ENCODE data around the gene SCARB1. TPM values are rescaled to one million over a fixed set of nuclear protein-coding genes. Genes with fewer than 3 reads are reported as not detected.
A peak's percentile ranks its signal among the peaks of the same experiment; 100 is the strongest.

SCARB1 gene
- polyA plus RNA-seq, 1 donor, result 167 TPM

DNA sequence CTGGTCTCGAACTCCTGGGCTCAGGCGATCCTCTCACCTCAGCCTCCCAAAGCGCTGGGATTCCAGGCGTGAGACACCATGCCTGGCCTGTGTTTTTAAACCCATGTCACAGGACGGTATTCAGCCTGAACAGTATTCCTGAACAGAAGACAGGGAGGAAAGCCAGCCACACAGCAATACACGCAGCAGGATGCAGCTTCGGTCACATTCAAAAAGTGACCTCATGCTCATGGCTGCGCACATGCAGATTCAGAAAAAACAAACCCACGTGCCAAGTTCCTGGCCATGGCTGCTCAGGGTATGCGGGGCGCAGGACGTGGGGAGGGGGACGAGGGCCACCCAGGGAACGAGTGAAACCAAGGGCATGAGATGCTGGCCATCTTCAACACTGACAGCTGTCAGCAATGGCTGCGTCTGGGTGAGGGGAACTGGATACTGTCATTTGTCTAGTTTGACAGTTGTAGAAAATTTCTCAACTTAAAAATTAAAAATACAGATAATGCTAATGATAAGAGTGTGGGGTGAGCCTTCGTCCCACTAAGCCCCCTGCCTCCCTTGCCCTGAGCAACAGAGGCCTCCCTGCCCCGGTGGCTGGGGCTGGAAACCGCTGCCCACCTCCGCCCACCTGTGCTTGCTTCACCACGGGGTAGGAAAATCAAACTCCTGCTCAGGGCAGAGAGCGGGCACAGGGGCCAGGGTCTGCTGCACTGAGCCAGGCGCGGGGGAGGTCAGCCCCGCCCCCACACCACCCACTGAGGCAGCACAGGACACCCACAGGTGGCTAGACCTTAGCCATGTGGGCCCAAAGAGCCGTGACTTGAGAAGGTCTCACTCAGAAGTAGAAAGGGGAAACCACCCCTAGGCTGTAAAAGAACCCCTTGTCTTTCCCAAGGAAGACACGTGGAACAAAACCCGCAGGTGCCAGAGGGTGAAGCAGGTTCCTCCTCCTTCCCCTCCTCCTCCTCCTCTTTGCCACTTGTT, 84.2 kb downstream of the SCARB1 start:
- H3K36me3 ChIP-seq (ENCODE audit: control insufficient read depth, insufficient read depth, low read length), result peaks cover 32% of the 10 kb centered on the region
- no peak for DNase-seq
- no peak overlapping the region for H3K27ac ChIP-seq (ENCODE audit: low read length)
- no peak overlapping the region for H3K4me3 ChIP-seq (ENCODE audit: low read length)
- WGBS (ENCODE audit: insufficient coverage, low lambda C conversion rate), result 0% methylated on average over 1 of the region's 27 CpGs
- H3K4me1 ChIP-seq (ENCODE audit: control insufficient read depth, insufficient read depth, low read length), result peaks cover 10% of the 10 kb centered on the region
- H3K9me3 ChIP-seq (ENCODE audit: control insufficient read depth, low read depth, low read length), result no peaks in the 10 kb centered on the region
- no peaks in the 10 kb centered on the region for H3K27me3 ChIP-seq (ENCODE audit: control insufficient read depth, insufficient read depth, low read length)

DNA sequence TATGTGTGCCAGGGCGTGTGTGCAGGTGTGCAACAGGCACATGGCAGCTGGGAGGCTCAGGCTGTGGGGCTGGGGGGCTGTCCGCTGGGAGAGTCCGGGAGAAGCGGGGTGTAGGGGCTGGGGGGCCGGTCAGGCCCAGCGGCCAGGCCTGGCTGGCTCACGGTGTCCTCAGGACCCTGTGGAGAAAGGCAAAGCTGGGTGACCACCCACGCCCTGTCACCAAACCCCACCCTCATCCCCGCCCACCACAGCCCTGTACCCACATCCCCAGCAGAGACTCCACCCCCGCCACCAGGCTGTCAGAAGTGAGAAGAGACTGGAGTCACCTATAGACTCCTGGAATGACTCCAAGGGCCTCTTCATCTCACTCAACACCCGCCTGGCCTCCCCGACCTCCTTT, 85.3 kb downstream of the SCARB1 start:
- DNase-seq, result no peak
- no CpG with 5 or more reads among the region's 12 CpGs for WGBS (ENCODE audit: insufficient coverage, low lambda C conversion rate)
- no peaks in the 10 kb centered on the region for H3K27me3 ChIP-seq (ENCODE audit: control insufficient read depth, insufficient read depth, low read length)
- peaks cover 10% of the 10 kb centered on the region for H3K4me1 ChIP-seq (ENCODE audit: control insufficient read depth, insufficient read depth, low read length)
- H3K36me3 ChIP-seq (ENCODE audit: control insufficient read depth, insufficient read depth, low read length), result peaks cover 24% of the 10 kb centered on the region
- no peaks in the 10 kb centered on the region for H3K9me3 ChIP-seq (ENCODE audit: control insufficient read depth, low read depth, low read length)
- H3K27ac ChIP-seq (ENCODE audit: low read length), result no peak overlapping the region
- H3K4me3 ChIP-seq (ENCODE audit: low read length), result no peak overlapping the region

GRCh38 chr12:124777399-124778372, 86.0 kb downstream of the SCARB1 start:
- H3K9me3 ChIP-seq (ENCODE audit: control insufficient read depth, low read depth, low read length), result no peaks in the 10 kb centered on the region
- no peaks in the 10 kb centered on the region for H3K27me3 ChIP-seq (ENCODE audit: control insufficient read depth, insufficient read depth, low read length)
- no CpG with 5 or more reads among the region's 31 CpGs for WGBS (ENCODE audit: insufficient coverage, low lambda C conversion rate)
- H3K4me1 ChIP-seq (ENCODE audit: control insufficient read depth, insufficient read depth, low read length), result peaks cover 10% of the 10 kb centered on the region
- no peak overlapping the region for H3K4me3 ChIP-seq (ENCODE audit: low read length)
- H3K27ac ChIP-seq (ENCODE audit: low read length), result peak overlapping the region; percentile 39
- H3K36me3 ChIP-seq (ENCODE audit: control insufficient read depth, insufficient read depth, low read length), result peaks cover 24% of the 10 kb centered on the region
- peak in 1 of 2 donors; percentile 66 for DNase-seq

DNA sequence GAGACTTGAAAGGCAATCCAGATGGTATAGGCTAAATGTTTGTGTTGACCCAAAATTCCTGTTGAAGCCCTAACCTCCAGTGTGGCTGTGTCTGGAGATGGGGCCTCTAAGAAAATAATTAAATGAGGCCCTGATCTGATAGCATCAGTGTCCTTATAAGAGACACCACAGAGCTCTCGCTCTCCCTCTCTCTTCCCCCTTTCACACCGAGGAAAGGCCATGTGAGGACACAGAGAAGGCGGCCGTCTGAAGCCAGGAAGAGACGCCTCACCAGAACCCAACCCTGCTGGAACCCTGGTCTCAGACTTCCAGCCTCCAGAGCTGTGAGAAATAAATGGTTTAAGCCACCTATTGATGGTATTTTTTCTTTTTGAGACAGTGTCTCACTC, 87.5 kb downstream of the SCARB1 start:
- no peak for DNase-seq
- no peaks in the 10 kb centered on the region for H3K9me3 ChIP-seq (ENCODE audit: control insufficient read depth, low read depth, low read length)
- no CpG with 5 or more reads among the region's 5 CpGs for WGBS (ENCODE audit: insufficient coverage, low lambda C conversion rate)
- peaks cover 12% of the 10 kb centered on the region for H3K4me1 ChIP-seq (ENCODE audit: control insufficient read depth, insufficient read depth, low read length)
- H3K4me3 ChIP-seq (ENCODE audit: low read length), result no peak overlapping the region
- peaks cover 14% of the 10 kb centered on the region for H3K36me3 ChIP-seq (ENCODE audit: control insufficient read depth, insufficient read depth, low read length)
- H3K27me3 ChIP-seq (ENCODE audit: control insufficient read depth, insufficient read depth, low read length), result no peaks in the 10 kb centered on the region
- no peak overlapping the region for H3K27ac ChIP-seq (ENCODE audit: low read length)

GRCh38 chr12:124774462-124775167, 89.0 kb downstream of the SCARB1 start:
- WGBS (ENCODE audit: insufficient coverage, low lambda C conversion rate), result 90% methylated on average over 2 of the region's 15 CpGs
- no peaks in the 10 kb centered on the region for H3K27me3 ChIP-seq (ENCODE audit: control insufficient read depth, insufficient read depth, low read length)
- H3K36me3 ChIP-seq (ENCODE audit: control insufficient read depth, insufficient read depth, low read length), result peaks cover 8% of the 10 kb centered on the region
- H3K9me3 ChIP-seq (ENCODE audit: control insufficient read depth, low read depth, low read length), result no peaks in the 10 kb centered on the region
- no peak for DNase-seq
- H3K27ac ChIP-seq (ENCODE audit: low read length), result no peak overlapping the region
- H3K4me1 ChIP-seq (ENCODE audit: control insufficient read depth, insufficient read depth, low read length), result peaks cover 14% of the 10 kb centered on the region
- no peak overlapping the region for H3K4me3 ChIP-seq (ENCODE audit: low read length)

DNA sequence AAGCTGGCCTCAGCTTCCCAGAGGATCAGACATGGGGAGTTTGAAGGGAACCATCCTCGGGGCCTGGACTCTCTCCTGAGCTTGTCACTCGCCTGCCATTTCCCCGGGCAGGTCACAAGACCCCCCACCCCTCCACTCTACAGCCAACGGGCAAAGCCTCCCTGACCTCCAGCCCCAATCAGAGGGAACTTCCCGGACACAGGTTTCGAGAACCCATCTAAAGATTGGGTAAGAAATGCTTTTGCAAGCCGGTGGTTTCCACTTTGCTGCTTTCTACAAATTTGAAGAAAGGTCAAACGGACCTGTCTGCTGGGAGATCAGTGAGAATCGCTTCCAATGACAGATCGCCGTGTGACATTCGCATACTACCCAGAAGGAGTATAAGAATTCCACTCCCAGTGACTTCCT, 89.6 kb downstream of the SCARB1 start:
- Histone ChIP-seq H3K4me3 (ENCODE audit: low read length) (no peak overlapping the region), H3K27me3 (ENCODE audit: control insufficient read depth, insufficient read depth, low read length) (no peaks in the 10 kb centered on the region), H3K4me1 (ENCODE audit: control insufficient read depth, insufficient read depth, low read length) (peaks cover 14% of the 10 kb centered on the region), H3K9me3 (ENCODE audit: control insufficient read depth, low read depth, low read length) (no peaks in the 10 kb centered on the region), H3K36me3 (ENCODE audit: control insufficient read depth, insufficient read depth, low read length) (peaks cover 6% of the 10 kb centered on the region), H3K27ac (ENCODE audit: low read length) (no peak overlapping the region)
- WGBS (ENCODE audit: insufficient coverage, low lambda C conversion rate), result 90% methylated on average over 2 of the region's 12 CpGs
- no peak for DNase-seq

- no CpG with 5 or more reads among the region's 26 CpGs for WGBS (ENCODE audit: insufficient coverage, low lambda C conversion rate)
- no peak overlapping the region for H3K4me3 ChIP-seq (ENCODE audit: low read length)
- peaks cover 12% of the 10 kb centered on the region for H3K4me1 ChIP-seq (ENCODE audit: control insufficient read depth, insufficient read depth, low read length)
- H3K9me3 ChIP-seq (ENCODE audit: control insufficient read depth, low read depth, low read length), result no peaks in the 10 kb centered on the region
- no peak for DNase-seq
- no peaks in the 10 kb centered on the region for H3K36me3 ChIP-seq (ENCODE audit: control insufficient read depth, insufficient read depth, low read length)
- H3K27ac ChIP-seq (ENCODE audit: low read length), result no peak overlapping the region
- no peaks in the 10 kb centered on the region for H3K27me3 ChIP-seq (ENCODE audit: control insufficient read depth, insufficient read depth, low read length)
Observed at GRCh38 chr12:124772289-124773170, 91.1 kb downstream of the SCARB1 start.

GRCh38 chr12:124771462-124772288, 92.0 kb downstream of the SCARB1 start:
- no CpG with 5 or more reads among the region's 35 CpGs for WGBS (ENCODE audit: insufficient coverage, low lambda C conversion rate)
- Histone ChIP-seq H3K9me3 (ENCODE audit: control insufficient read depth, low read depth, low read length) (peaks cover 3% of the 10 kb centered on the region), H3K4me3 (ENCODE audit: low read length) (no peak overlapping the region), H3K36me3 (ENCODE audit: control insufficient read depth, insufficient read depth, low read length) (no peaks in the 10 kb centered on the region), H3K27ac (ENCODE audit: low read length) (no peak overlapping the region), H3K27me3 (ENCODE audit: control insufficient read depth, insufficient read depth, low read length) (no peaks in the 10 kb centered on the region), H3K4me1 (ENCODE audit: control insufficient read depth, insufficient read depth, low read length) (peaks cover 5% of the 10 kb centered on the region)
- peak; percentile 58 to 70 for DNase-seq

- no peak overlapping the region for H3K4me3 ChIP-seq (ENCODE audit: low read length)
- peaks cover 3% of the 10 kb centered on the region for H3K9me3 ChIP-seq (ENCODE audit: control insufficient read depth, low read depth, low read length)
- no CpG with 5 or more reads among the region's 5 CpGs for WGBS (ENCODE audit: insufficient coverage, low lambda C conversion rate)
- no peak overlapping the region for H3K27ac ChIP-seq (ENCODE audit: low read length)
- H3K36me3 ChIP-seq (ENCODE audit: control insufficient read depth, insufficient read depth, low read length), result no peaks in the 10 kb centered on the region
- no peak for DNase-seq
- peaks cover 8% of the 10 kb centered on the region for H3K4me1 ChIP-seq (ENCODE audit: control insufficient read depth, insufficient read depth, low read length)
- no peaks in the 10 kb centered on the region for H3K27me3 ChIP-seq (ENCODE audit: control insufficient read depth, insufficient read depth, low read length)
Observed at GRCh38 chr12:124770728-124771127, 92.9 kb downstream of the SCARB1 start.

All from large intestine (tissue), 3 donors.